ENCODE measurements around the gene NEDD4L. TPM values are rescaled to one million over a fixed set of nuclear protein-coding genes. Genes with fewer than 3 reads are reported as not detected.

Gene NEDD4L
- total RNA-seq, 1 donor from 2014 or later: 93.9 TPM

- Histone ChIP-seq H3K27ac (ENCODE audit: low read depth, low read length) (no peak overlapping the region), H4K20me1 (ENCODE audit: insufficient read depth, low read length) (peaks cover 65% of the 10 kb centered on the region), H3K4me3 (ENCODE audit: insufficient read depth, low read depth, low read length) (no peak overlapping the region), H3K4me2 (ENCODE audit: low read length) (no peak overlapping the region), H3K79me2 (ENCODE audit: insufficient read depth, low read length) (peaks cover 73% of the 10 kb centered on the region), H3K9ac (ENCODE audit: low read length) (no peak overlapping the region), H2AFZ (ENCODE audit: low read depth, low read length) (no peak overlapping the region), H3K27me3 (ENCODE audit: insufficient read depth, low read length) (no peaks in the 10 kb centered on the region), H3K4me1 (ENCODE audit: insufficient read depth, low read length) (peaks cover 33% of the 10 kb centered on the region), H3K36me3 (ENCODE audit: insufficient read depth, low read length) (peaks cover 2% of the 10 kb centered on the region), H3K9me3 (ENCODE audit: insufficient read depth, low read depth, low read length) (no peaks in the 10 kb centered on the region)
- TF ChIP-seq EZH2 (IDR thresholded peaks at IDR 0.05; ENCODE audit: insufficient read depth, low read length) (no peak), CTCF (IDR thresholded peaks at IDR 0.05; ENCODE audit: insufficient read depth, low read depth, low read length) (no peak)
- Mint-ChIP-seq H3K4me1 (ENCODE audit: low read depth, unreplicated experiment) (peaks cover 40% of the 10 kb centered on the region), H3K27ac (ENCODE audit: unreplicated experiment) (no peak overlapping the region), H3K27me3 (ENCODE audit: low read depth, unreplicated experiment) (no peaks in the 10 kb centered on the region), H3K9me3 (ENCODE audit: unreplicated experiment) (no peaks in the 10 kb centered on the region), H3K36me3 (ENCODE audit: low read depth, unreplicated experiment) (no peaks in the 10 kb centered on the region), H3K4me3 (ENCODE audit: unreplicated experiment) (no peak overlapping the region)
- FAIRE-seq (no peak), DNase-seq (ENCODE audit: low read depth) (no peak)
These were observed 222.3 kb downstream of the NEDD4L start for GRCh38 chr18:58266291-58266690.

GRCh38 chr18:58267493-58267892 lies 223.5 kb downstream of the NEDD4L start:
- Mint-ChIP-seq H3K27me3 (ENCODE audit: low read depth, unreplicated experiment) (no peaks in the 10 kb centered on the region), H3K9me3 (ENCODE audit: unreplicated experiment) (no peaks in the 10 kb centered on the region), H3K36me3 (ENCODE audit: low read depth, unreplicated experiment) (no peaks in the 10 kb centered on the region), H3K4me3 (ENCODE audit: unreplicated experiment) (no peak overlapping the region), H3K27ac (ENCODE audit: unreplicated experiment) (no peak overlapping the region), H3K4me1 (ENCODE audit: low read depth, unreplicated experiment) (peaks cover 40% of the 10 kb centered on the region)
- FAIRE-seq (no peak), DNase-seq (ENCODE audit: low read depth) (no peak)
- TF ChIP-seq EZH2 (IDR thresholded peaks at IDR 0.05; ENCODE audit: insufficient read depth, low read length): no peak
- TF ChIP-seq CTCF (IDR thresholded peaks at IDR 0.05; ENCODE audit: insufficient read depth, low read depth, low read length): no peak
- Histone ChIP-seq H3K4me3 (ENCODE audit: insufficient read depth, low read depth, low read length) (no peak overlapping the region), H3K36me3 (ENCODE audit: insufficient read depth, low read length) (peaks cover 2% of the 10 kb centered on the region), H3K27ac (ENCODE audit: low read depth, low read length) (no peak overlapping the region), H4K20me1 (ENCODE audit: insufficient read depth, low read length) (peaks cover 71% of the 10 kb centered on the region), H3K4me2 (ENCODE audit: low read length) (no peak overlapping the region), H3K4me1 (ENCODE audit: insufficient read depth, low read length) (peaks cover 33% of the 10 kb centered on the region), H3K9me3 (ENCODE audit: insufficient read depth, low read depth, low read length) (no peaks in the 10 kb centered on the region), H3K27me3 (ENCODE audit: insufficient read depth, low read length) (no peaks in the 10 kb centered on the region), H3K79me2 (ENCODE audit: insufficient read depth, low read length) (peaks cover 74% of the 10 kb centered on the region), H3K9ac (ENCODE audit: low read length) (no peak overlapping the region), H2AFZ (ENCODE audit: low read depth, low read length) (no peak overlapping the region)

GRCh38 chr18:58268849-58269248 lies 224.8 kb downstream of the NEDD4L start:
- H2AFZ ChIP-seq (ENCODE audit: low read depth, low read length): no peak overlapping the region
- Mint-ChIP-seq H3K4me3 (ENCODE audit: unreplicated experiment) (no peak overlapping the region), H3K27me3 (ENCODE audit: low read depth, unreplicated experiment) (no peaks in the 10 kb centered on the region), H3K9me3 (ENCODE audit: unreplicated experiment) (no peaks in the 10 kb centered on the region), H3K27ac (ENCODE audit: unreplicated experiment) (peak overlapping the region; percentile 60), H3K4me1 (ENCODE audit: low read depth, unreplicated experiment) (peaks cover 39% of the 10 kb centered on the region), H3K36me3 (ENCODE audit: low read depth, unreplicated experiment) (peaks cover 2% of the 10 kb centered on the region)
- H4K20me1 ChIP-seq (ENCODE audit: insufficient read depth, low read length): peaks cover 75% of the 10 kb centered on the region
- no peak overlapping the region for H3K4me3 ChIP-seq (ENCODE audit: insufficient read depth, low read depth, low read length)
- peak overlapping the region; percentile 7 for H3K9ac ChIP-seq (ENCODE audit: low read length)
- no peaks in the 10 kb centered on the region for H3K27me3 ChIP-seq (ENCODE audit: insufficient read depth, low read length)
- peak overlapping the region; percentile 31 for H3K4me2 ChIP-seq (ENCODE audit: low read length)
- no peaks in the 10 kb centered on the region for H3K9me3 ChIP-seq (ENCODE audit: insufficient read depth, low read depth, low read length)
- H3K4me1 ChIP-seq (ENCODE audit: insufficient read depth, low read length): peaks cover 30% of the 10 kb centered on the region
- DNase-seq (ENCODE audit: low read depth) (peak; percentile 82), FAIRE-seq (no peak)
- peaks cover 82% of the 10 kb centered on the region for H3K79me2 ChIP-seq (ENCODE audit: insufficient read depth, low read length)
- H3K27ac ChIP-seq (ENCODE audit: low read depth, low read length): peak overlapping the region; percentile 38
- TF ChIP-seq EZH2 (IDR thresholded peaks at IDR 0.05; ENCODE audit: insufficient read depth, low read length) (no peak), CTCF (IDR thresholded peaks at IDR 0.05; ENCODE audit: insufficient read depth, low read depth, low read length) (no peak)
- H3K36me3 ChIP-seq (ENCODE audit: insufficient read depth, low read length): peaks cover 2% of the 10 kb centered on the region
